HG03064 (cell line): ENCODE measurements around the gene OAF.
"Not testable (repeated sequence)": the region's sequence is repeated elsewhere in the genome, so short reads cannot be mapped to it uniquely, and the experiment has no call there.

ENCODE experiments used
- ATAC-seq: cut with Tn5 transposase; IDR thresholded peaks from one replicate; pipeline ENCODE4 v1.9.1; 2021; ENCODE audit warnings: low read depth; ENCODE audit not compliant: unreplicated experiment

Gene OAF

DNA sequence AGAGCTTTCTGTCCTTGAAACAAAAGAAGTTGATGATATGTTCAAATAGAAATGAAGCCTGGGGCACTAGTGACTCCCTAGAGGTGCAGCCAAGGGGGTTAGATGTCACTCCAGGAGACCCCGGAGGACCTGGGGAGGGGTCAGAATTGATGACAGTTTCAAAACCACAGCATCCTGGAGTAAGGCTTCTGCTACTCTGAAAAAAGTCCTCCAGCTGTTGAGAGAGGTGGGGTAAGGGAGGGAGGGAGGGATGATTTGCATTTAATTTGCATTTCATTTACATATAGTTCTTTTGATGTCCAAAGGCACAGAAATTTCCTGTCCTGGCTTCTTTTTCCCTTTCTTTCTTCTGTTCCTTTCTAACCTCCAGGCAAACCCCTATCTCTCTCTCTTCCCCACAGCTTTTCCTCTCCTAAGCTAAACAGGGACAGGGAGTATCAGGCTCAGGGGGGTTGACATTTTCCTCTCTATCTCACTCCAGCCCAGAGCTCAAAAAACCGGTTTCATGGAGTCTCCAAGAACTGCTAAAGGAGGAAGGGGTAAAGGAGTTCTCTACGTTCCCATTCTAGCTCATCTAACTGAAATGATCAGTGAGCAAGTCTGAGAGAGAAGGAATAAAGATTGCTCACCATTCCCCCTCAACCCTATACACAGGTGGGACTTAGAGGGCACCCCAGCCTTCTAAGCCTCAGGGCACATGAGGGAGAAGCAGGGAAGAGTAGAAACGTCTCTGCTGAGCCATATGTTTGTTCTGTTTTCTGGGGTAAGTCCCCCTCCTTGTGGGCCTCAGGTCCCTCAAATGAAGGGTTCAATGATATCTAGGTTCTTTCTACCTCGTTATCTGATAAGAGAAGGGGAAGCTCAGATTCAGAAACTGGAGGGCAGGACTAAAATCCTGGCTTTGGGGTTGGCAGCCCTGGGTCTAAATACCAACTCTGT lies 25.6 kb downstream of the OAF start:
- ATAC-seq, result no peak

DNA sequence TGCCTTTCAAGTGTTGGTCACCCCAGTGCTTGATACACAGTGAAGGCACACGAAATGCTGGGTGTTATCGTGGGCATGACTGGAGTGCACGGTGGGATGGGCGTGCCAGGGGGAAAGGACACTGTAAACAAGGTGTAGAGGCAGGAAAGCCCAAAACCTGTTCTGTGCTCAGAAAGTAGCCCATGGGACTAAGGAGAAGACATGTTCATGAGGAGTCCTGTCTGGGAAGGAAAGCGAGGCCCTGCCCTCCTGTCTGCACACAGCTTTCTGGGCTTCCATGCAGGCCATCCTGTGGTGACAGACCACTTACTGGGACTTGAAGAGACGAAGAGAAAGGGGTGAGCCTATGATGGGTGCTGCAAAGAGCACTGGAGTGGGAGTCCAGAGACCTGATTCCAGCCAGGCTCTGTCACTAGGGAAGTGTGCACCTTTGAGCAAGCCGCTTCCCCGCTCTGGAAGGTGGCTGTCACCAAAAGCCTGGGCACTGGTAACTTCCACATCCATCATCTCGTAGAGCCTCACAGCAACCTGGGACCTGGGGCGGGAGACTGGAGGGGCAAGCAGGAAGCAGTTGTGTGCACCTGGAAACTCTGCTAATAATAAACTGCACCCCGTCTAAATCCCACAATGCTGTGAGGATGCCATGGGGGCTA lies 28.3 kb downstream of the OAF start:
- no peak for ATAC-seq

DNA sequence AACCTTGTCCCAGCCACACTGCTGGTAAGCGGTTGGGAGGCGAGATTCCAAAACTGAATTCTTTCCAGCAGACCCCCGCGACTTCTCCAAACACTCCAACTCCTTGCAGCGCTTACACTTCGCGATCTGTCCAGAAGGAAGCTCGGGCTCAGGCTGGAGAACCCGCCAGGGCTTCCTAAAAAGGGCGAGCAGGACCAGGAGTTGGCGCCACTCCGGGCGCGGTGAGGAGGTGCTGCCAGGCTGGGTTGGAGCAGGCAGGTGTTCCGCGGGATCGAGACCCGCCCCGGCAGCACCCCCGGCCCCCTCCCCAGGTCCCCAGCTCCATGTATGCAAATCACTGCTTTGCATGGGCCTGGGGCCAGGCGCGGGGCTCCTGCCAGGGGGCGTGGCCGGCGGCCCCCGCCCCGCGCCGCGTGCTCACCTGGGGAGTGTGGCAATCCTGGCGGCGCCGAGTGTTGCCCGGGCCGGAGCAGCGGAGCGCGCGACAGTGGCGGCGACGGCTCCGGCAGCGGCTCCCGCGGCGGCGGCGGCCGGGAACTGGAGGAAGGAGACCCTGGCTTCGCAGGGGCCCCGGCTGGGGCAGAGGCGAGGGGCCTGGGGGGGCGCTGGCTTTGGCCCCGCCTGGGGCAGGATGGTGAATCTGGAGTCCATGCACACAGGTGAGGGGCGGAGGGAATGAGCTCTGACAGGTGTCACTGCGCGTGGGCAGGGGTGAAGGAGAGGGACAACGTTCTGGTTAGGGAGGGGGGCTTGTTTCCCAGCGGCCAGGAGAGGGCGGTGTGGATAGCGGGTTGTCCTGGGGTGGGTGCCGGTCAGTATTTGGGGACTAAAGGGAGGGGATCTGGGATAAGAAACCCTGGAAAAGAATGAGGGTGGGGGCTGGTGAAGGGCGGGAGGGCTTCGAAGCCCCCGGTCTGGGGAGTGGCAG lies 29.1 kb downstream of the OAF start, which contains the start of gene POU2F3:
Gene POU2F3 (plus strand): TSS at position 428 of the 928 bp plus-strand sequence. CDS start 204 bp downstream, at position 632.
- no peak for ATAC-seq

GRCh38 chr11:120240866-120241265 lies 30.0 kb downstream of the OAF start:
- no peak for ATAC-seq

DNA sequence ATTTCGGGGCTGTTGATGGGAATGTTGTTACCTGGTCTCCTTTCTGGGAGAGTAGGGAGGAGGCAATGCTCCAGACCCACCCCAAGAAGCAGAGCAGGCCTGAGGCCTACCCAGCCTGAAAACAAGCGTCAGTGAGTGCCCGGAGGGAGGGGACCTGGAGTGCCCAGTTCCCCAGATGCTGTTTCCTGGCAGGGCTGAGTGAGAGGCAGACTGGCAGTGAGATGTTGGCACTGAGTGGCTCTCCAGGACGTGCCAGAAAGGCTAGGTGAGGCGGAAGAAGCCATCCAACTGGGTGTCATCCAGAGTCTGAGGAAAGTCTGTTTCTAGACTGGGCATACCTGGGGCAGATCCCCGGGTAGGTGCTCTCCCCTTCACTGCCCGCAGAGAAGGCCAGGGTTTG lies 30.4 kb downstream of the OAF start:
- ATAC-seq, result no peak

GRCh38 chr11:120243221-120243620 lies 32.4 kb downstream of the OAF start:
- no peak for ATAC-seq

- no peak for ATAC-seq
Measured at GRCh38 chr11:120244476-120245365, 33.9 kb downstream of the OAF start.

GRCh38 chr11:120245434-120245833 lies 34.6 kb downstream of the OAF start:
- ATAC-seq, result no peak

DNA sequence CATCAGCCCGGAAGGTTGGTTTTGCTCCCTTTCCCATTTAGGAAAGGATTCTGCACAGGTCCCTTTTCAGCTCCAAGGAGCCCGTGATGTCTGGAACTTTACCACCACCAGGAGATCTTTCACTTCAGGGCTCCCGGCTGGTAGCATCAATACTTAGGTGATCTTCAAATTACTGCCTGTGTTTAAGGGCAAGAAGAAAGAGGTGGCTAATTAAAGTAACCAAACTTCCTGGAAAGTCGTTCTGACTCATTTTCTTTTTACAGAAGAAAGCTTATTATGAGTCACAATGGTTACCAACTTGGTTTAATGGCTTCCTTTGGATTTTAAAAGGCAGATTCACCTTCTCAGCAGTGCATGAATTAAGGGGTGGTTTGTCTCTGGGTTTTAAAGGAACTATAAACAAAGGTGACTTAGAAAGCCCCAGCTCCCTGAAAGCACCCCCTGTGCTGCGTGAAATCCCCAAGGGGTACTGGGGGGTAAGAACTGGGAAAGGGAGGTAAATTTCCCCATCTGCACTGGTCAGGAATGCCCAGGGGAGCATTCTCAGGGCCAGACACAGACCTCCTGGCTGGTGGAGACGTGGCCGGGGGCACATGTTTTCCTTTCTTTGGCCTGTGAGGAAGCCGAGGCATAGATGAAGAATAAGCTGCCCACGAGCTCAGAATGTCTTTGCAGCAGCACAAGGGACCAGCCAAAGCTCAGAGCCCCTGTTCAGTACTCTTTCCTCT lies 37.9 kb downstream of the OAF start:
- ATAC-seq, result peak; percentile 78

DNA sequence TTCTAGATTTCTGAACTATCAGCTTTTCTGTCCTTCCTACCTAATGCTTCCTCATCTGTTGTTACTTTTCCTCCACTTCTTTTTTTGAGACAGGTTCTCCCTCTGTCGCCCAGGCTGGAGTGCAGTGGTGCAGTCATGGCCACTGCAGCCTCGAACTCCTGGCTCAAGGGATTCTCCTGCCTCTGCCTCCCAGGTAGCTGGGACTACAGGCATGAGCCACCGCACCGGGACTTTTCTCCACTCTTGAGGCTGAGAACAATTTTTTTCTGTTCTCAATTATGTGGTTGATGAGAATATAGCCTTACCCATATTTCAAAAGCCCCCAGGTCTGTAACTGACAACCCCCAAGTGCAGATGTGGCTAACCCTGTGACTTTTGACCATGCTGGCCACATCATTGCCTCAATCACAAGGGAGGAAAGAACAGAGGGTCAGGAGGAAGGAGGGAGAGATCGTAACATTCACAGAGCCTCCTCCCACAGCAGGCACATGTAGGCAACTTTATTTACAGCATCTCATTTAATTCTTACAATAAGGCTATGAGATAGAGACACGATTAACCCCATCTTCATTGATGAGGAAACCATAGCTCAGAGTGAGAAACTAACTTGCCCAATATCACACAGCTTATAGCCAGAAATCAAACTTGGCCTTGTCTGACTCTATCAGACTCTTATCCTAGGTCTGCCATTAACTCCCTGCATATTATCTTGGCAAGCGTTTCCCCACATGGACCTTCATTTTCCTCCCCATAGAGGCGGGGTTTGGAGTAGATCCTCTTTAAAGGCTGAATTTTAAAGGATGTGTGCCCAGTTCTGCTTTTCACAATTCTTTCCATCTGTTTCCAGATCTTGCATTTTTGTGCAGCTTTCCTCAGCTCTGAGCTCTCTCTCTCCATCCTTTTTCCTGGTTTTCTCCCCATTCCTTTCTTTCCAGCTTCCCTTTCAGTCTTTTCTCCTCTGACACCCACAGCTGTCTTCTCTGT lies 38.7 kb downstream of the OAF start:
- no peak for ATAC-seq

- not testable (repeated sequence) for ATAC-seq
Measured at GRCh38 chr11:120253377-120253776, 42.5 kb downstream of the OAF start.

GRCh38 chr11:120254788-120255518 lies 44.1 kb downstream of the OAF start:
- no peak for ATAC-seq

GRCh38 chr11:120255519-120255866 lies 44.7 kb downstream of the OAF start:
- no peak for ATAC-seq

DNA sequence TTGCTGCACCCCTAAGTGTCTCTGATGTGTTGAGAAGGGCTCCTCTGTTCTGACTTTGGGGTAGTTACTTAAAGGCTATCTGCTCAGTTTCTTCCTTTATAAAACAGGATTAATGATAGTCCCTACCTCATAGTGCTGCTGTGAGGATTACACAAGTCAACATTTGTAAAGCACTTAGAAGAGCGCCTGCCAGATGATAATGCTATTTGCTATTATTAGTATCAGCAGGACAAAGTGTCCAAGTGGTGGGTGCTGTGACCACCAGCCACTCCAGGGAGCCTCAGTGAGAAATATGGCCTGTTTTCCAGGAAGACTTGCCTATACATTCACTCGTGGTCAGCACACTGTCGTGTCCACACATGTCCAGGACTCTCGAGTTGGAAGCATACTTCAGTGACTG lies 45.3 kb downstream of the OAF start:
- no peak for ATAC-seq

GRCh38 chr11:120256779-120257178 lies 45.9 kb downstream of the OAF start:
- no peak for ATAC-seq

DNA sequence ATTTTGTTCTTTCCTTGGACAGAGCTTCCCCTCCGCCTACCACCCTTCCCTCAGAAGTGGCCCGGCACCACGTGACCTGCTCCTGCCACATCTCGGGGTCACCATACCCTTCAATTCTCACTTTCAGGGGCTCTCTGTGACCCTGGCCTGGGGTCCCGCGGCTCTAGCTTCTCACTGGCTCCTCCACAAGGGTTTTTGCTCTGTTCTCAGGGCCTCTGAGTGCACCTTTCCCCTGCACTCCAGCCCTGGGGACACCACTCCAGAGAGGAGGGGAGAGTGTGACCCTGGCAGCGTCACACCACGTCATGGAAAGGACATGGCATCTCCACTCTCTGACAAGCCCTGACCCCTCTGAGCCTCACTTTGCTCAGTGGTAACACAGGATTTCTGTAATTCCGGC lies 46.5 kb downstream of the OAF start:
- ATAC-seq, result no peak

- no peak for ATAC-seq
Measured at GRCh38 chr11:120258661-120259060, 47.8 kb downstream of the OAF start.
